GM12865 (cell line): ENCODE data around the gene BIRC7.

Experiments
- DNase-seq: peaks from one replicate; pipeline ENCODE4 v3.0.0; 2010; ENCODE audit warnings: low read depth
- H3K4me3 ChIP-seq: 2 replicates; pipeline ENCODE4 v1.5.1; 2011; ENCODE audit warnings: mild to moderate bottlenecking, low read depth, low read length, control low read depth
- CTCF ChIP-seq: IDR thresholded peaks from 2 replicates; pipeline ENCODE4 v1.5.1; 2011; ENCODE audit warnings: low read length, control low read depth, low read depth, inconsistent platforms; ENCODE audit not compliant: insufficient read depth; ENCODE audit errors: missing control alignments

Gene BIRC7

DNA sequence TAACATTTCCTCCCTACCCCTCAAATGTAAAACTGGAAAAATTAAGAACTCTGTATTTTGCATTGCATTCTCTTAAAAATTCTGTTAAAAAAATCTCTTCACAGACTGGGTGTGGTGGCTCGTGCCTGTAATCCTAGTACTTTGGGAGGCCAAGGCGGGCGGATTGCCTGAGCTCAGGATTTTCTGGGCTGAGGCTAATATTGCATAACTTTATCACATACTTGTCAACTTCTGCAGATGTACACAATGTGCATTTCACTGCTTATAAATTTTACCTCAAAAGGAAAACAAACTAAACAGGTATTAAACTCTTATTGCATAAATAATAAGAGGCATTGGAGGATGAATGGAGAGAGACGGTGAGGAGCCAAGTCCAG lies 40.9 kb upstream of the BIRC7 start:
- no peak for TF ChIP-seq CTCF
- no peak overlapping the region for H3K4me3 ChIP-seq
- DNase-seq = no peak

DNA sequence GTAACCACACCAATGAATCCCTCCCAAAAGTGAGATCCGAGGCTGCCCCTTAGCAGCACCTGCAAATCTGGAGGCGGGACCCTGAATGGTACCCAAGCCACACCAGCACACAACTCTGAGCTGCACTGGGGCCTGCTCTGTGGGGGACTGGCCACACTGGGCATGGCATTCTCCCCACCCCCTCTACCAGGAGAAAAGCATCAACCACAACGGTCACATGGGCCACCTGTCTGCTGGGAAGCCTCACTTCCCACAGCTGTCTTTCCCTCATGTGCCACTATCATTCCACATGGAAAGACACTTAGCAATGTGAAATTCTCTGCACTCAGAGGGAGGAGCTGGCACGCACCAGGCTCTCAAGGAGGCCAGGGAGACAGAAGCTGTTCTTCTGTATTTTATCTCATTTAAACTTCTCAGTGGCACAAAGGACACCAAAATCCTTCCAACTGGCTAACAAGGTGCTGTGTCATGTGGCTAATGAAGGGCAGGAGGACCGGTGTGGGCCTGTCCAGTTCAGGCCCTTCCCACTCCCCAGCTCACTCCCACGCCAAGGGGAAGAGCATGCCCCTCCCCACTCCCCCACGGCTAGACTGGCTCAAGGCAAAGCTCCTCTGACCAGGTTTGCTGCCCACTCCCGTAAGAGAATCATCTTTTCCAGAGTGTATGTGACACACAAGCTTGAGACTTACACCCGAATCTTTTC lies 38.8 kb upstream of the BIRC7 start:
- no peak for TF ChIP-seq CTCF
- no peak for DNase-seq
- no peak overlapping the region for H3K4me3 ChIP-seq

- no peak for TF ChIP-seq CTCF
- no peak for DNase-seq
- H3K4me3 ChIP-seq = no peak overlapping the region
These were observed 37.1 kb upstream of the BIRC7 start for GRCh38 chr20:63198606-63199005.

DNA sequence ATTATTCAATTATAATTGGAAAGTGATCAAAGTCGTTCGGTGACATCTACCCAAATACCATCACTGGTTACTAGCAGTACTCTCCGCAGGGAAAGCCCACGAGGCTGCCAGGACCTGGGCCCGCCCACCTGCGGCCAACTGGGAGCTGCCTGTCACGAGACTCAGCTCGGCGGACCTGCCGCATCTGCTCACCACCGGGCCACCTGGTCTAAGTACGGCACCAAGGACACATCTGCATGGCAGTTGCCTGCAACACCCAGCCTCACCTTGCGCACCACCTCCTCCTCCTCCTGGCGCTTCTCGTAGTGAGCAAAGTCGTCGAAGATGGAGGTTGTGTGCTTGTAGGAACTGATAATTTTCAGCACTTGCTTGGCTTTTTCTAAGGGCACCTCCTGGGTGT lies 33.7 kb upstream of the BIRC7 start:
- H3K4me3 ChIP-seq = no peak overlapping the region
- TF ChIP-seq CTCF = no peak
- DNase-seq = no peak

- no peak for TF ChIP-seq CTCF
- no peak for DNase-seq
- H3K4me3 ChIP-seq = no peak overlapping the region
These were observed 32.7 kb upstream of the BIRC7 start for GRCh38 chr20:63202811-63203526.

GRCh38 chr20:63204362-63204761 lies 31.3 kb upstream of the BIRC7 start:
- TF ChIP-seq CTCF = no peak
- no peak overlapping the region for H3K4me3 ChIP-seq
- no peak for DNase-seq

- no peak for DNase-seq
- TF ChIP-seq CTCF = no peak
These were observed 29.8 kb upstream of the BIRC7 start for GRCh38 chr20:63205896-63206295.

More at GRCh38 chr20:63205896-63206295, 29.8 kb upstream of the BIRC7 start:
- no peak overlapping the region for H3K4me3 ChIP-seq
